ENCODE data around the gene METRNL.

Gene METRNL

DNA sequence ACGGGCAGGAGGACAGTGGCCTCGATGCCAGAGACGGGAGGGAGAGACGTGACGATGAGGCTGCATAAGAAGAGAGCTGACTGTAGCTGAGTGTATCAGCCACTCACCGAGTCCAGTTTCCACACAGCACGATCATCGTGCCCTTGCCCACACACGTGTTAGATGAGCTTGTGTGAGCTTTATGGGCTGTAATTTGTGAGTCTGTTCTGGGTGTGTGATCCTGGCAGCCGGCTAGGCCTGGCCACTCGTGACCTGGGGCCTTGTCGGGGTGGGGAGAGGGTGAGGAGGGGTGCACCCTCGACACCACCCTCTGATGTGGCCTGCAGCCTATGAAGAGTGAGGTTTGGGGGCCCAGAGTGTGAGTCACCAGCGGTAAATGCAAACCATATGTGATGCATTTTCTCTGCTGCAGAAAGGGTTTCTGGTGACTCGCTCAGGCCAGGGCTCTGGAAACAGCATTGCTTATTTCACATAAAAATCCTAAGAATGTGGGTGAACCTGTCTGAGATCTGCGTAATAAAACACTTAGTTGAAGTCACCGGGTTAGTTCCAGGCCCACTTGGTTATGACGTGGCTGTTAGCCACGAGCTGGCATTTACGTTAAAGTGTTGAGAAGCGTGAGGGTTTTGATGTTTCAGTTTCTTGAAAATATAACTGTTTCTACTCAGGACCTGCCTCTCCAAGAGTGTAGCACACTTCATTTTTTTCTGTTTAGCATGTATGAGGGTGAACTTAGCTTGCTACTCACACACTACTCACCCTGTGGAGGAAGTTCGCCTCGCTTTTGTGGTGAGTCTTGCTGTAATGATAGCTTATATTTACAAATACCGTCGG is 4.2 kb downstream of the METRNL start:
- TF ChIP-seq, protein P1, sequence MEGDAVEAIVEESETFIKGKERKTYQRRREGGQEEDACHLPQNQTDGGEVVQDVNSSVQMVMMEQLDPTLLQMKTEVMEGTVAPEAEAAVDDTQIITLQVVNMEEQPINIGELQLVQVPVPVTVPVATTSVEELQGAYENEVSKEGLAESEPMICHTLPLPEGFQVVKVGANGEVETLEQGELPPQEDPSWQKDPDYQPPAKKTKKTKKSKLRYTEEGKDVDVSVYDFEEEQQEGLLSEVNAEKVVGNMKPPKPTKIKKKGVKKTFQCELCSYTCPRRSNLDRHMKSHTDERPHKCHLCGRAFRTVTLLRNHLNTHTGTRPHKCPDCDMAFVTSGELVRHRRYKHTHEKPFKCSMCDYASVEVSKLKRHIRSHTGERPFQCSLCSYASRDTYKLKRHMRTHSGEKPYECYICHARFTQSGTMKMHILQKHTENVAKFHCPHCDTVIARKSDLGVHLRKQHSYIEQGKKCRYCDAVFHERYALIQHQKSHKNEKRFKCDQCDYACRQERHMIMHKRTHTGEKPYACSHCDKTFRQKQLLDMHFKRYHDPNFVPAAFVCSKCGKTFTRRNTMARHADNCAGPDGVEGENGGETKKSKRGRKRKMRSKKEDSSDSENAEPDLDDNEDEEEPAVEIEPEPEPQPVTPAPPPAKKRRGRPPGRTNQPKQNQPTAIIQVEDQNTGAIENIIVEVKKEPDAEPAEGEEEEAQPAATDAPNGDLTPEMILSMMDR (IDR thresholded peaks at IDR 0.05; ENCODE audit: insufficient read depth, missing control alignments) = no peak
- DNase-seq (ENCODE audit: insufficient read length, low spot score) = no peak

DNA sequence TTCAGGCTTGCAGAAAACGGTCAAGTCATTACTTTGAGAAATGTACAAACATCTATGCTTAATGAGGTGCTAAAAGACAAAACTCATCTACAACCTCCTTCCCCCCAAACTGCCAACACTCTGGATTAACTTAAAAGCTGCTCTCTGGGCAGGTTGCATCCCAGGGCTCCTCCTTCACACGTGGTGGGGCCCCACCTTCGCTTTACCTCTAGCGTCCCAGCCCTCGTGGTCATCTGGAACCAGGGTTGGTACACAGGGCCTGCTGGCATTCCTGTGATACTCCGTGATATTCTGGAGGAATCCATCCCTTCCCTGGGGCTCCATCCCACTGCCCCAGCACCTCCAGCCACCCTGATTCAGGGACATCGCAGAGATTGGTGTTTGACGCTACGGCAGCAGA is 4.8 kb downstream of the METRNL start:
- TF ChIP-seq, protein P1 (IDR thresholded peaks at IDR 0.05; ENCODE audit: insufficient read depth, missing control alignments) = no peak
- FAIRE-seq (no peak), DNase-seq (ENCODE audit: insufficient read length, low spot score) (no peak)

More for the DNA sequence above, 4.2 kb downstream of the METRNL start:
- FAIRE-seq = no peak

DNA sequence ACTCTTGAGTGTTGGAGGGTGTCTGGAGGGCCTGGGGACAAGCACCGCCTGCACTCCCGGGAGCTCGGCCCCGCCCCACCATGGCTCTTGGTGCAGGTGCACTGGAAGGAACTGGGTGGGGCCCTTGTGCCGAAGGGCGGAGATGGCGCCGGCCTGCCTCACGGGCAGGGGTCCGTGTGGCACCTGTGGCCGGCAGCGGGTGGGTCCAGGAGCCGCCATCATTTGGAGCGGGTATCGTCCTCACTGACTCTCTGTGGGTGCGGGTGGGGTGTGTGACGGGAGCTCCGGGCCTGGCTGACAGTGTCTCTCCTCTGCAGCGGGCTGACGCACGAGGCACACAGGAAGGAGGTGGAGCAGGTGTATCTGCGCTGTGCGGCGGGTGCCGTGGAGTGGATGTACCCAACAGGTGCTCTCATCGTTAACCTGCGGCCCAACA is 5.2 kb downstream of the METRNL start:
- DNase-seq (ENCODE audit: insufficient read length, low spot score) = no peak
- TF ChIP-seq, protein P1 (IDR thresholded peaks at IDR 0.05; ENCODE audit: insufficient read depth, missing control alignments) = no peak
- FAIRE-seq = no peak

DNA sequence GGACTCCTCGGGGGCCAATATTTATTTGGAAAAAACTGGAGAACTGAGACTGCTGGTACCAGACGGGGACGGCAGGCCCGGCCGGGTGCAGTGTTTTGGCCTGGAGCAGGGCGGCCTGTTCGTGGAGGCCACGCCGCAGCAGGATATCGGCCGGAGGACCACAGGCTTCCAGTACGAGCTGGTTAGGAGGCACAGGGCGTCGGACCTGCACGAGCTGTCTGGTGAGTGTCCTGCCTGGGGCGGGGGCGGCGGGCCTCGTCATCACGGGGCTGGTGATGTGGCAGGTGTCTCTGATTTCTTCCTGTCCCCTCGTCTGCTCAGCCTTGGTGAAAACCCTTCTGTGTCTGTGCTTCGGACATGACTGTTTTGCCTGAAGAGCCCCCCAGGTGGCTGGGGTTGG is 5.7 kb downstream of the METRNL start:
- TF ChIP-seq, protein P1 (IDR thresholded peaks at IDR 0.05; ENCODE audit: insufficient read depth, missing control alignments) = no peak
- FAIRE-seq (no peak), DNase-seq (ENCODE audit: insufficient read length, low spot score) (no peak)

- TF ChIP-seq, protein P1 (IDR thresholded peaks at IDR 0.05; ENCODE audit: insufficient read depth, missing control alignments) = no peak
- FAIRE-seq (no peak), DNase-seq (ENCODE audit: insufficient read length, low spot score) (no peak)
These were observed 6.3 kb downstream of the METRNL start for GRCh38 chr17:83085526-83086198.

- TF ChIP-seq, protein P1 (IDR thresholded peaks at IDR 0.05; ENCODE audit: insufficient read depth, missing control alignments) = no peak
- no peak for FAIRE-seq
These were observed 6.9 kb downstream of the METRNL start for GRCh38 chr17:83086199-83086880.

More at GRCh38 chr17:83086199-83086880, 6.9 kb downstream of the METRNL start:
- DNase-seq (ENCODE audit: insufficient read length, low spot score) = no peak

Measured in D721Med (cell line).